Measurements from ENCODE around the gene COL18A1.
"Not testable (repeated sequence)": the region's sequence is repeated elsewhere in the genome, so short reads cannot be mapped to it uniquely, and the experiment has no call there.

Gene COL18A1

GRCh38 chr21:45530423-45531113 is 125.6 kb downstream of the COL18A1 start:
- no peak for DNase-seq (ENCODE audit: extremely low spot score)
- POLR2A ChIA-PET = no interaction called here
- CTCF ChIA-PET = no interaction called here
- no peak for TF ChIP-seq CTCF (IDR thresholded peaks at IDR 0.05; ENCODE audit: control extremely low read depth, extremely low read depth, low read depth, missing control alignments)

- DNase-seq (ENCODE audit: extremely low spot score); CTCF ChIA-PET; POLR2A ChIA-PET: not testable (repeated sequence)
Measured at GRCh38 chr21:45531114-45531392, 126.1 kb downstream of the COL18A1 start.

GRCh38 chr21:45531393-45532215 is 126.6 kb downstream of the COL18A1 start:
- no peak for TF ChIP-seq CTCF (IDR thresholded peaks at IDR 0.05; ENCODE audit: control extremely low read depth, extremely low read depth, low read depth, missing control alignments)
- no peak for DNase-seq (ENCODE audit: extremely low spot score)
- POLR2A ChIA-PET = no interaction called here
- CTCF ChIA-PET = no interaction called here

GRCh38 chr21:45532826-45533360 is 127.9 kb downstream of the COL18A1 start:
- CTCF ChIA-PET = no interaction called here
- no peak for TF ChIP-seq CTCF (IDR thresholded peaks at IDR 0.05; ENCODE audit: control extremely low read depth, extremely low read depth, low read depth, missing control alignments)
- POLR2A ChIA-PET = no interaction called here
- DNase-seq (ENCODE audit: extremely low spot score) = no peak

GRCh38 chr21:45533361-45533845 is 128.4 kb downstream of the COL18A1 start:
- CTCF ChIA-PET = no interaction called here
- POLR2A ChIA-PET = no interaction called here
- TF ChIP-seq CTCF (IDR thresholded peaks at IDR 0.05; ENCODE audit: control extremely low read depth, extremely low read depth, low read depth, missing control alignments) = no peak
- DNase-seq (ENCODE audit: extremely low spot score) = no peak

GRCh38 chr21:45533846-45534635 is 129.1 kb downstream of the COL18A1 start:
- ChIA-PET CTCF (no interaction called here), POLR2A (no interaction called here)
- TF ChIP-seq CTCF (IDR thresholded peaks at IDR 0.05; ENCODE audit: control extremely low read depth, extremely low read depth, low read depth, missing control alignments) = no peak
- DNase-seq (ENCODE audit: extremely low spot score) = no peak

Data from GM10248 (cell line).